ENCODE data around the gene GNB5. TPM values are rescaled to one million over a fixed set of nuclear protein-coding genes. Genes with fewer than 3 reads are reported as not detected.
A peak's percentile ranks its signal among the peaks of the same experiment; 100 is the strongest.
"Not testable (repeated sequence)": the region's sequence is repeated elsewhere in the genome, so short reads cannot be mapped to it uniquely, and the experiment has no call there.

GNB5 gene
- total and polyA plus RNA-seq, 2 donors: 16.1 to 20.5 TPM

GRCh38 chr15:52165494-52166131 lies 25.6 kb downstream of the GNB5 start:
- WGBS: 97% methylated on average over 5 of the region's 5 CpGs
- peaks cover 11 to 14% of the 10 kb centered on the region in 2 donors for H3K36me3 ChIP-seq (ENCODE audit: control insufficient read depth in 2 of 2, insufficient read depth in 2 of 2, low read length in 1 of 2)
- DNase-seq (ENCODE audit: low read depth in 6 of 9, low spot score in 9 of 9): not testable (repeated sequence)

DNA sequence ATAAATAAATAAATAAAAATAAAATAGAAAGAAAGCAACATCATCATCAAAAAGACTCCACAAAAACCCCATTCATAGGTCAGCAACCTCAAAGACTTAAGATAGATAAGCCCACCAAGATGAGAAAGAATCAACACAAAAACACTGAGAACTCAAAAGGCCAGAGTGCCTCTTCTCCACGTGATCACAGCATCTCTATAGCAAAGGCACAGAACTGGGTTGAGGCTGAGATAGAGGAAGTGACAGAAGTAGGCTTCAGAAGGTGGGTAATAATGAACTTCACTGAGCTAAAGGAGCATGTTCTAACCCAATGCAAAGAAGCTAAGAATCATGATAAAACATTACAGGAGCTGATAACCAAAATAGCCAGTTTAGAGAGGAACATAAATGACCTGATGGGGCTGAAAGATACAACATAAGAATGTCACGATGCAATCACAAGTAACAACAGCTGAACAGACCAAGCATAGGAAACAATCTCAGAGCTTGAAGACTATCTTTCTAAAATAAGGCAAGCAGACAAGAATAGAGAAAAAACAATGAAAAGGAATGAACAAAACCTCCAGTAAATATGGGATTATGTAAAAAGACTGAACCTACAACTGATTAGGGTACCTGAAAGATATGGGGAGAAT lies 26.4 kb downstream of the GNB5 start:
- Histone ChIP-seq H3K4me3 (ENCODE audit: low read length in 2 of 2) (no peak overlapping the region), H3K9me3 (ENCODE audit: control insufficient read depth in 2 of 2, insufficient read depth in 1 of 2, low read length in 1 of 2) (no peaks in the 10 kb centered on the region), H3K36me3 (ENCODE audit: control insufficient read depth in 2 of 2, insufficient read depth in 2 of 2, low read length in 1 of 2) (peaks cover 11 to 14% of the 10 kb centered on the region in 2 donors), H3K27me3 (ENCODE audit: control insufficient read depth in 2 of 2, insufficient read depth in 1 of 2, low read length in 1 of 2) (no peaks in the 10 kb centered on the region), H3K4me1 (ENCODE audit: control insufficient read depth in 2 of 2, insufficient read depth in 2 of 2, low read length in 2 of 2) (peaks cover 0 to 3% of the 10 kb centered on the region in 2 donors), H3K27ac (ENCODE audit: low read depth in 1 of 2, low read length in 1 of 2) (peak overlapping the region in 1 of 2 donors; percentile 27)
- DNase-seq (ENCODE audit: low read depth in 6 of 9, low spot score in 9 of 9): peak in 4 of 9 donors; percentile 21 to 64 (median 36)
- 60% methylated on average over 2 of the region's 2 CpGs for WGBS

More at GRCh38 chr15:52165494-52166131, 25.6 kb downstream of the GNB5 start:
- not testable (repeated sequence) for H3K27ac ChIP-seq (ENCODE audit: low read depth in 1 of 2, low read length in 1 of 2); H3K4me1 ChIP-seq (ENCODE audit: control insufficient read depth in 2 of 2, insufficient read depth in 2 of 2, low read length in 2 of 2); H3K9me3 ChIP-seq (ENCODE audit: control insufficient read depth in 2 of 2, insufficient read depth in 1 of 2, low read length in 1 of 2); H3K27me3 ChIP-seq (ENCODE audit: control insufficient read depth in 2 of 2, insufficient read depth in 1 of 2, low read length in 1 of 2); H3K4me3 ChIP-seq (ENCODE audit: low read length in 2 of 2)

GRCh38 chr15:52163321-52164190 lies 27.6 kb downstream of the GNB5 start:
- no peak overlapping the region for H3K27ac ChIP-seq (ENCODE audit: low read depth in 1 of 2, low read length in 1 of 2)
- WGBS: 98% methylated on average over 19 of the region's 19 CpGs
- H3K36me3 ChIP-seq (ENCODE audit: control insufficient read depth in 2 of 2, insufficient read depth in 2 of 2, low read length in 1 of 2): peaks cover 11 to 18% of the 10 kb centered on the region in 2 donors
- no peaks in the 10 kb centered on the region for H3K9me3 ChIP-seq (ENCODE audit: control insufficient read depth in 2 of 2, insufficient read depth in 1 of 2, low read length in 1 of 2)
- H3K4me3 ChIP-seq (ENCODE audit: low read length in 2 of 2): no peak overlapping the region
- DNase-seq (ENCODE audit: low read depth in 6 of 9, low spot score in 9 of 9): peak in 2 of 9 donors; percentile 24 to 43
- peaks cover 0 to 3% of the 10 kb centered on the region in 2 donors for H3K4me1 ChIP-seq (ENCODE audit: control insufficient read depth in 2 of 2, insufficient read depth in 2 of 2, low read length in 2 of 2)
- no peaks in the 10 kb centered on the region for H3K27me3 ChIP-seq (ENCODE audit: control insufficient read depth in 2 of 2, insufficient read depth in 1 of 2, low read length in 1 of 2)

GRCh38 chr15:52162876-52163275 lies 28.3 kb downstream of the GNB5 start:
- WGBS: 95% methylated on average over 22 of the region's 22 CpGs
- no peak overlapping the region for H3K27ac ChIP-seq (ENCODE audit: low read depth in 1 of 2, low read length in 1 of 2)
- no peak overlapping the region for H3K4me3 ChIP-seq (ENCODE audit: low read length in 2 of 2)
- no peaks in the 10 kb centered on the region for H3K9me3 ChIP-seq (ENCODE audit: control insufficient read depth in 2 of 2, insufficient read depth in 1 of 2, low read length in 1 of 2)
- no peak for DNase-seq (ENCODE audit: low read depth in 6 of 9, low spot score in 9 of 9)
- no peaks in the 10 kb centered on the region for H3K27me3 ChIP-seq (ENCODE audit: control insufficient read depth in 2 of 2, insufficient read depth in 1 of 2, low read length in 1 of 2)
- H3K4me1 ChIP-seq (ENCODE audit: control insufficient read depth in 2 of 2, insufficient read depth in 2 of 2, low read length in 2 of 2): peaks cover 0 to 3% of the 10 kb centered on the region in 2 donors
- peaks cover 11 to 18% of the 10 kb centered on the region in 2 donors for H3K36me3 ChIP-seq (ENCODE audit: control insufficient read depth in 2 of 2, insufficient read depth in 2 of 2, low read length in 1 of 2)

DNA sequence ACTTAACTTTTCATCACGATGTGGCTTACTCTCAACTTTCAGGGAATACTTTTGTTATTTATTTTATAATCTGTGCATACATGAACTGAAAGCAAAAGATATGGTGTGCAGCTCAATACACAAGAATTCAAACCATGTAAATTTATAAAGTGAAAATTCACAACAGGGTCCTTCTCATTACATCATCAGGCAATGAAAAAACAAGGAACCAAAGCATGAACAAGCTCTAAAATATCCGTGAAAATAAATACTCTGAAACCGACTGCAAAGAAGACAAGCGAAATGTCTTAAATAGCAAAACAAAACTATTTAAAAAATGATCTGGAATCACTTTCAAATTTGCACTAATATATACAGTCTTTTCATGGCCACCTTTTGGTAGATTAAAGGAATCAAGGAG lies 28.9 kb downstream of the GNB5 start:
- Histone ChIP-seq H3K4me3 (ENCODE audit: low read length in 2 of 2) (no peak overlapping the region), H3K27me3 (ENCODE audit: control insufficient read depth in 2 of 2, insufficient read depth in 1 of 2, low read length in 1 of 2) (no peaks in the 10 kb centered on the region), H3K36me3 (ENCODE audit: control insufficient read depth in 2 of 2, insufficient read depth in 2 of 2, low read length in 1 of 2) (peaks cover 11 to 18% of the 10 kb centered on the region in 2 donors), H3K27ac (ENCODE audit: low read depth in 1 of 2, low read length in 1 of 2) (no peak overlapping the region), H3K4me1 (ENCODE audit: control insufficient read depth in 2 of 2, insufficient read depth in 2 of 2, low read length in 2 of 2) (peaks cover 0 to 3% of the 10 kb centered on the region in 2 donors), H3K9me3 (ENCODE audit: control insufficient read depth in 2 of 2, insufficient read depth in 1 of 2, low read length in 1 of 2) (no peaks in the 10 kb centered on the region)
- no peak for DNase-seq (ENCODE audit: low read depth in 6 of 9, low spot score in 9 of 9)
- 96% methylated on average over 4 of the region's 4 CpGs for WGBS

DNA sequence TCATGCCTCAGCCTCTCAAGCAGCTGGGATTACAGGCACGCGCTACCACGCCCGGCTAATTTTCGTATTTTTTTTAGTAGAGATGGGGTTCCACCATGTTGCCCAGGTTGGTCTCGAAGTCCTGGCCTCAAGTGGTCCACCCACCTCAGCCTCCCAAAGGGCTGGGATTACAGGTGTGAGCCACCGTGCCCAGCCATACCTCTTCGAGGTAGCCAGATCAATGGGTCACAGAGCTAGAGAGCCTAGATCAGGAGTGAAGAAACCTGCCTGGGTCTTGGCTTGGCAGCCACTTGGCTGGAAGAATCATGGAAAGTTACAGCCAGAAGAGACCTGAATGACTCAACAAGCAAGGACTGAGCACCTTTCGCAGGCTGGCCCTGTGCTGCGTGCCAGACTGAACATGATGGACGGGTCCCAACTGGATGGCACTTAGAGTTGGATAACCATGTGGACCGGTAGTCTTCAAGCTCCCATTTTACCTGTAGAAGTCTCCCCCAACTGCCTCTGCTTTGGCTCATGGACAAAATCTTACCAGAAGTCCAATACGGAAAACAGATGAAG lies 29.7 kb downstream of the GNB5 start:
- no peak overlapping the region for H3K4me3 ChIP-seq (ENCODE audit: low read length in 2 of 2)
- DNase-seq (ENCODE audit: low read depth in 6 of 9, low spot score in 9 of 9): no peak
- H3K27me3 ChIP-seq (ENCODE audit: control insufficient read depth in 2 of 2, insufficient read depth in 1 of 2, low read length in 1 of 2): no peaks in the 10 kb centered on the region
- no peaks in the 10 kb centered on the region for H3K9me3 ChIP-seq (ENCODE audit: control insufficient read depth in 2 of 2, insufficient read depth in 1 of 2, low read length in 1 of 2)
- WGBS: 98% methylated on average over 13 of the region's 13 CpGs
- no peak overlapping the region for H3K27ac ChIP-seq (ENCODE audit: low read depth in 1 of 2, low read length in 1 of 2)
- peaks cover 0 to 3% of the 10 kb centered on the region in 2 donors for H3K4me1 ChIP-seq (ENCODE audit: control insufficient read depth in 2 of 2, insufficient read depth in 2 of 2, low read length in 2 of 2)
- peaks cover 11 to 18% of the 10 kb centered on the region in 2 donors for H3K36me3 ChIP-seq (ENCODE audit: control insufficient read depth in 2 of 2, insufficient read depth in 2 of 2, low read length in 1 of 2)

DNA sequence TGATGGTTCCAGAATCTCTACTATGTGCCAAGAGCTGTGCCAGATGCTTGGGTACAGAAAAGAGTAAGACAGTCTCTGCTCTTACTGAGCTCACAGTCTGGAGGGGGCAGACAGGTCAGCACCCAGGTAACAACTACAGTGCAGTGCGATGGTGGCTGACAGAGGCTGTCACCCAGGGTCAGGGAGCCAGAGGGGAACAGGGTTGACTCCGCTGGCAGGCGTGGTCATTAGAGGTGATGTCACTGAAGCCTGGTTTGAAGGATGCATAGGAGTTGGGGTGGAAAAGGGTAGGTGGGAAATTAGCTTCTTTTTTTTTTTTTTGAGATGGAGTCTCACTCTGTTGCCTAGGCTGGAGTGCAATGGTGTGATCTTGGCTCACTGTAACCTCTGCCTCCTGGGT lies 31.5 kb downstream of the GNB5 start:
- H3K4me3 ChIP-seq (ENCODE audit: low read length in 2 of 2): no peak overlapping the region
- no peak for DNase-seq (ENCODE audit: low read depth in 6 of 9, low spot score in 9 of 9)
- peaks cover 11 to 18% of the 10 kb centered on the region in 2 donors for H3K36me3 ChIP-seq (ENCODE audit: control insufficient read depth in 2 of 2, insufficient read depth in 2 of 2, low read length in 1 of 2)
- no peak overlapping the region for H3K27ac ChIP-seq (ENCODE audit: low read depth in 1 of 2, low read length in 1 of 2)
- H3K9me3 ChIP-seq (ENCODE audit: control insufficient read depth in 2 of 2, insufficient read depth in 1 of 2, low read length in 1 of 2): no peaks in the 10 kb centered on the region
- peaks cover 0 to 3% of the 10 kb centered on the region in 2 donors for H3K4me1 ChIP-seq (ENCODE audit: control insufficient read depth in 2 of 2, insufficient read depth in 2 of 2, low read length in 2 of 2)
- H3K27me3 ChIP-seq (ENCODE audit: control insufficient read depth in 2 of 2, insufficient read depth in 1 of 2, low read length in 1 of 2): no peaks in the 10 kb centered on the region
- WGBS: 96% methylated on average over 3 of the region's 3 CpGs

DNA sequence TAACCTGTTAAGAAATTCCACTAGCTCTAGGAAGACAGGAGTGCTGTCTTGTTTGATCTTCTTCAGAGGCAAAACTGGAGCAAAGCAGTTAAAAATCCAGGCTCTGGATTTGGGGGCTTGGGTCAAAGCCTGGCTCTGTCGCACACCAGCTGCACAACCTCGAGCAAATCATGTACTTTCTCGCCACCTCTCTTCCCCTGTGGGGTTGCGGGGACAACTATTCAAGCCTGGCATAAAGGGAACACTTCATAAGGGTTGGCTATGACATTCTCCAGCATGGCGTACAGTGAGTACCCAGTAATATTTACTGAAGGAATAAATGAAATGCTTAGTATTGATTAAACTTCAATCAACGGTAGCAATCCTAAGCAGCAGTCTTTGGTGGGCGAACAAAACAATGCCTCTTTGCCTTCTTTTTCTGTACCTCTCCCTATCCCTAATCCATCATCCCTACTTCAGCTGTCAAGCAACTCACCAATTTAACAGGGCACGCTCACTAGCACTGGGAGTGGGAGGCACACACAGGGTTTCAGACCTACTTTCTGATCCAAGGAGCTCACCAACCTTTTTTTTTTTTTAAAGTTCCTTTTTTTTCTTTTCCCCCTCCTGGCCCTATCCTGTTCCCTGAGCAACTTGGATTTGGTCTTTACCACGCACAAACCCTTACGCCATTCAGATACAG lies 33.0 kb downstream of the GNB5 start:
- no peaks in the 10 kb centered on the region for H3K9me3 ChIP-seq (ENCODE audit: control insufficient read depth in 2 of 2, insufficient read depth in 1 of 2, low read length in 1 of 2)
- H3K27ac ChIP-seq (ENCODE audit: low read depth in 1 of 2, low read length in 1 of 2): no peak overlapping the region
- H3K36me3 ChIP-seq (ENCODE audit: control insufficient read depth in 2 of 2, insufficient read depth in 2 of 2, low read length in 1 of 2): peaks cover 9 to 16% of the 10 kb centered on the region in 2 donors
- no peak overlapping the region for H3K4me3 ChIP-seq (ENCODE audit: low read length in 2 of 2)
- H3K27me3 ChIP-seq (ENCODE audit: control insufficient read depth in 2 of 2, insufficient read depth in 1 of 2, low read length in 1 of 2): no peaks in the 10 kb centered on the region
- 96% methylated on average over 10 of the region's 10 CpGs for WGBS
- no peaks in the 10 kb centered on the region for H3K4me1 ChIP-seq (ENCODE audit: control insufficient read depth in 2 of 2, insufficient read depth in 2 of 2, low read length in 2 of 2)
- DNase-seq (ENCODE audit: low read depth in 6 of 9, low spot score in 9 of 9): no peak

All from thymus (tissue), 11 donors.